Peyer's patch (tissue), 4 donors: ENCODE measurements around the gene SLAMF8. TPM values are rescaled to one million over a fixed set of nuclear protein-coding genes. Genes with fewer than 3 reads are reported as not detected.

Experiments used
- DNase-seq, 3 donors: peaks; one replicate each; pipeline ENCODE4 v3.0.0-alpha.2; 2017 to 2019
- H3K27ac ChIP-seq, 4 donors: fragments of 200-600 bp; sonication (generic); one replicate each; pipeline ENCODE4 v1.5.1; 2016 to 2019
- H3K27me3 ChIP-seq, 2 donors: fragments of 200-600 bp; sonication (generic); one replicate each; pipeline ENCODE4 v1.5.1; 2019
- H3K36me3 ChIP-seq, 3 donors: fragments of 200-600 bp; sonication (generic); one replicate each; pipeline ENCODE4 v1.5.1; 2016 to 2019
- H3K4me1 ChIP-seq, 4 donors: fragments of 200-600 bp; sonication (generic); one replicate each; pipeline ENCODE4 v1.5.1; 2016 to 2019
- H3K4me3 ChIP-seq, 4 donors: fragments of 200-600 bp; sonication (generic); 1 replicate in 3 of 4; 2 replicates in 1 of 4; pipeline ENCODE4 v1.5.1; 2016 to 2019; ENCODE audit warnings: mild to moderate bottlenecking in 1 of 4
- H3K9me3 ChIP-seq, 4 donors: fragments of 200-600 bp; sonication (generic); one replicate each; pipeline ENCODE4 v1.5.1; 2016 to 2019; ENCODE audit warnings: mild to moderate bottlenecking in 1 of 4
- CTCF ChIP-seq, 6 experiments: fragments of 450-650 bp in 4 of 6; fragments of 200-600 bp in 2 of 6; sonication (generic) in 1 of 6; IDR thresholded peaks; one replicate each; pipeline ENCODE4 v1.5.1; 2017 to 2019; ENCODE audit warnings: antibody characterized with exemption in 6 of 6, mild to moderate bottlenecking in 3 of 6, moderate library complexity in 1 of 6
- POLR2A ChIP-seq, 2 donors: fragments of 450-650 bp; IDR thresholded peaks; one replicate each; pipeline ENCODE4 v1.5.1; 2017; ENCODE audit warnings: antibody characterized with exemption in 2 of 2, mild to moderate bottlenecking in 2 of 2, moderate library complexity in 2 of 2
- total RNA-seq, 4 donors: library from RNA; depleted of rRNA; stranded (reverse); fragments of >200 nt; gene quantifications; one replicate each; pipeline ENCODE4 v1.1.0, GENCODE V29; 2016

Gene SLAMF8
- total RNA-seq, 4 donors from 2014 or later, result 1.1 to 18.2 (median 2.7) TPM; not detected in 1

- Histone ChIP-seq H3K36me3 (no peaks in the 10 kb centered on the region), H3K27me3 (no peaks in the 10 kb centered on the region), H3K27ac (no peak overlapping the region), H3K4me1 (peaks cover 0 to 13% (median 0%) of the 10 kb centered on the region in 4 donors), H3K4me3 (no peak overlapping the region), H3K9me3 (no peaks in the 10 kb centered on the region)
- DNase-seq, result no peak
- TF ChIP-seq CTCF (IDR thresholded peaks at IDR 0.05) (no peak), POLR2A (IDR thresholded peaks at IDR 0.05) (no peak)
These were observed 5.4 kb upstream of the SLAMF8 start for GRCh38 chr1:159821171-159821867.

GRCh38 chr1:159823406-159823805, 3.3 kb upstream of the SLAMF8 start:
- Histone ChIP-seq H3K36me3 (no peaks in the 10 kb centered on the region), H3K4me1 (peaks cover 0 to 13% (median 0%) of the 10 kb centered on the region in 4 donors), H3K9me3 (no peaks in the 10 kb centered on the region), H3K4me3 (no peak overlapping the region), H3K27ac (peak overlapping the region in 1 of 4 donors; percentile 27), H3K27me3 (no peaks in the 10 kb centered on the region)
- DNase-seq, result peak in 1 of 3 donors; percentile 51
- TF ChIP-seq CTCF (IDR thresholded peaks at IDR 0.05) (no peak), POLR2A (IDR thresholded peaks at IDR 0.05) (no peak)

DNA sequence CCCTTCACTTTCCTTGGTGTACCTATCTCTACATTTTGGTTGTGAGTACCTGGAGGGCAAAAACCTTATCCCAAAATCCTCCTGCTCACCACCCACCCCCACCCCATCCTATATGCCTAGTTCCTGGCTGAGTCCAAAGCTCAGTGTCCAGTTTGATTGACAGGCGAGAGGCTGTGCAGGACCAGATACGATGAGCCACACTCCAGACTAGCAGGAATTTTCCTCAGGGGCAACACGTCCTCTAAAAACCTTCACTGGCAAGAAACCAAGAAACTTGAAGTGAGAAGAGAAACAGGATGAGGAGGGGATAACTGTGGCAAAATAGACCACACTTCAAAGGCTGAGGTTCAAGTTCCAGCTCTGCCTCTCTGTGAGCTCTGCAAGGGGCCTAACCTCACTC, 1.1 kb upstream of the SLAMF8 start:
- no peak for DNase-seq
- Histone ChIP-seq H3K9me3 (no peaks in the 10 kb centered on the region), H3K4me3 (no peak overlapping the region), H3K27me3 (no peaks in the 10 kb centered on the region), H3K36me3 (no peaks in the 10 kb centered on the region), H3K27ac (peak overlapping the region in 2 of 4 donors; percentile 7 to 9), H3K4me1 (peaks cover 0 to 13% (median 0%) of the 10 kb centered on the region in 4 donors)
- TF ChIP-seq CTCF (IDR thresholded peaks at IDR 0.05) (no peak), POLR2A (IDR thresholded peaks at IDR 0.05) (no peak)

GRCh38 chr1:159827102-159827490, 423 bp downstream of the SLAMF8 start:
- H3K4me1 ChIP-seq, result peaks cover 0 to 13% (median 0%) of the 10 kb centered on the region in 4 donors

DNA sequence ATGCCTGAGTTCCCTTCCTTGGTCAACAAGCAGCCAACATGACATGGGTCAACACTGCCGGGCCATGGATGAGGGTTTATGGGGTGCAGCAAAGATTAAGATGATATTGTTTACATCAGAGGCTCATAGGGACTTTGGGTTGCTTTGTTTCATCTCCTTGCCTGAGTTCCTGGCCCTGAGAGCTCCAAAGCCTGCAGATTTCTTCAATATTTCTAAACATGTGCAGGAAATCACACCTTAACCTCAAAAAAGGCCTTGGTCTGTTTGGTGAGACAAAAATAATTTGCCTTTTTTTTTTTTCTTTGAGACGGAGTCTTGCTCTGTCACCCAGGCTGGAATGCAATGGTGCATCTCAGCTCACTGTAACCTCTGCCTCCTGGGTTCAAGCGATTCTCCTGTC, 876 bp downstream of the SLAMF8 start:
- H3K9me3 ChIP-seq, result no peaks in the 10 kb centered on the region
- H3K36me3 ChIP-seq, result no peaks in the 10 kb centered on the region
- TF ChIP-seq CTCF (IDR thresholded peaks at IDR 0.05), result no peak
- no peak for TF ChIP-seq POLR2A (IDR thresholded peaks at IDR 0.05)
- H3K27ac ChIP-seq, result peak overlapping the region in 3 of 4 donors; percentile 31 to 55 (median 45)
- H3K4me3 ChIP-seq, result peak overlapping the region in 2 of 4 donors; percentile 19 to 21
- H3K27me3 ChIP-seq, result no peaks in the 10 kb centered on the region
- peaks cover 0 to 13% (median 0%) of the 10 kb centered on the region in 4 donors for H3K4me1 ChIP-seq
- DNase-seq, result no peak

More at GRCh38 chr1:159827102-159827490, 423 bp downstream of the SLAMF8 start:
- H3K36me3 ChIP-seq, result no peaks in the 10 kb centered on the region
- no peaks in the 10 kb centered on the region for H3K9me3 ChIP-seq
- H3K27me3 ChIP-seq, result no peaks in the 10 kb centered on the region
- peak overlapping the region in 2 of 4 donors; percentile 19 to 21 for H3K4me3 ChIP-seq
- DNase-seq, result no peak
- peak overlapping the region; percentile 22 to 55 (median 38) for H3K27ac ChIP-seq
- no peak for TF ChIP-seq POLR2A (IDR thresholded peaks at IDR 0.05)
- no peak for TF ChIP-seq CTCF (IDR thresholded peaks at IDR 0.05)
